WTC11 (cell line): ENCODE measurements around the gene SPSB3. TPM values are rescaled to one million over a fixed set of nuclear protein-coding genes. Genes with fewer than 3 reads are reported as not detected.

Experiments used
- ATAC-seq: fragments of 200-7000 bp; cut with Tn5 transposase; 2 replicates; pipeline ENCODE4 v1.10.0; 2021; ENCODE audit warnings: mild to moderate bottlenecking, moderate library complexity
- Bru-seq: library from RNA; stranded (reverse); fragments of 400-500 nt; gene quantifications from one replicate; lab custom pipeline; 2021; lab: Mats Ljungman, UMichigan
- CTCF ChIA-PET: fragments of 300-600 bp; sonication (Branson Sonifier 250); formaldehyde crosslinking; loops from one replicate; lab custom pipeline; 2021; ENCODE audit warnings: antibody characterized with exemption; lab: Charles Lee
- POLR2A ChIA-PET: fragments of 350-600 bp; sonication (Branson Sonifier 250); formaldehyde crosslinking; loops from one replicate; lab custom pipeline; 2021; ENCODE audit warnings: antibody characterized with exemption; lab: Charles Lee
- DNase-seq: peaks from one replicate; pipeline ENCODE4 v3.0.0; 2021; ENCODE audit warnings: low spot score
- H3K27ac Mint-ChIP-seq: 2 replicates; pipeline ENCODE4 v1.8.0; 2021; ENCODE audit warnings: mixed read lengths
- H3K27me3 Mint-ChIP-seq: 2 replicates; pipeline ENCODE4 v1.8.0; 2021; ENCODE audit warnings: low read depth, mild to moderate bottlenecking, moderate library complexity, mixed read lengths
- H3K36me3 Mint-ChIP-seq: 2 replicates; pipeline ENCODE4 v1.8.0; 2021; ENCODE audit warnings: mixed read lengths
- H3K4me1 Mint-ChIP-seq: 2 replicates; pipeline ENCODE4 v1.8.0; 2022; ENCODE audit warnings: mixed read lengths
- H3K4me3 Mint-ChIP-seq: 2 replicates; pipeline ENCODE4 v1.8.0; 2021; ENCODE audit warnings: mild to moderate bottlenecking, moderate library complexity, mixed read lengths
- H3K9me3 Mint-ChIP-seq: 2 replicates; pipeline ENCODE4 v1.8.0; 2021; ENCODE audit warnings: mixed read lengths
- ATF1 ChIP-seq: sonication (generic); formaldehyde crosslinking; IDR thresholded peaks from 2 replicates; pipeline ENCODE4 v1.8.1; 2023; ENCODE audit warnings: mild to moderate bottlenecking, moderate library complexity, missing genetic modification reagents
- CREM ChIP-seq: sonication (generic); formaldehyde crosslinking; IDR thresholded peaks from 2 replicates; pipeline ENCODE4 v1.8.1; 2022; ENCODE audit warnings: mild to moderate bottlenecking, missing genetic modification reagents, moderate library complexity
- ESRRA ChIP-seq: sonication (generic); formaldehyde crosslinking; IDR thresholded peaks from 2 replicates; pipeline ENCODE4 v1.8.1; 2022; ENCODE audit warnings: mild to moderate bottlenecking, missing genetic modification reagents, borderline replicate concordance
- ETV6 ChIP-seq: sonication (generic); formaldehyde crosslinking; IDR thresholded peaks from 2 replicates; pipeline ENCODE4 v1.8.1; 2022; ENCODE audit warnings: mild to moderate bottlenecking, missing genetic modification reagents
- FOXK1 ChIP-seq: sonication (generic); formaldehyde crosslinking; IDR thresholded peaks from 2 replicates; pipeline ENCODE4 v1.8.0; 2022; ENCODE audit warnings: mild to moderate bottlenecking, moderate library complexity, missing genetic modification reagents
- FOXP1 ChIP-seq: sonication (generic); formaldehyde crosslinking; IDR thresholded peaks from 2 replicates; pipeline ENCODE4 v1.8.0; 2022; ENCODE audit warnings: missing genetic modification reagents, mild to moderate bottlenecking, moderate library complexity, borderline replicate concordance
- GABPB1 ChIP-seq: sonication (generic); formaldehyde crosslinking; IDR thresholded peaks from 2 replicates; pipeline ENCODE4 v1.8.1; 2023; ENCODE audit warnings: mild to moderate bottlenecking, missing genetic modification reagents
- IRF2 ChIP-seq: sonication (generic); formaldehyde crosslinking; IDR thresholded peaks from 2 replicates; pipeline ENCODE4 v1.8.0; 2022; ENCODE audit warnings: low read depth, missing genetic modification reagents, borderline replicate concordance
- MXD4 ChIP-seq: fragments of 250-450 bp; sonication (Bioruptor Pico); IDR thresholded peaks from 2 replicates; pipeline ENCODE4 v1.8.0; 2021; ENCODE audit warnings: mild to moderate bottlenecking, moderate library complexity, borderline replicate concordance
- NFYB ChIP-seq: sonication (generic); formaldehyde crosslinking; conservative IDR thresholded peaks from 2 replicates; pipeline ENCODE4 v1.8.0; 2022; ENCODE audit warnings: low read depth, missing genetic modification reagents
- PRDM15 ChIP-seq: sonication (generic); formaldehyde crosslinking; IDR thresholded peaks from 2 replicates; pipeline ENCODE4 v1.8.0; 2022; ENCODE audit warnings: missing genetic modification reagents
- RELA ChIP-seq: sonication (generic); formaldehyde crosslinking; IDR thresholded peaks from 2 replicates; pipeline ENCODE4 v1.8.1; 2022; ENCODE audit warnings: missing genetic modification reagents, mild to moderate bottlenecking, borderline replicate concordance
- SP1 ChIP-seq: sonication (generic); formaldehyde crosslinking; conservative IDR thresholded peaks from 2 replicates; pipeline ENCODE4 v1.8.1; 2022; ENCODE audit warnings: missing genetic modification reagents
- TCF7 ChIP-seq: sonication (generic); formaldehyde crosslinking; IDR thresholded peaks from 2 replicates; pipeline ENCODE4 v1.8.0; 2022; ENCODE audit warnings: mild to moderate bottlenecking, low read depth, missing genetic modification reagents, moderate library complexity
- ZNF232 ChIP-seq: sonication (generic); formaldehyde crosslinking; IDR thresholded peaks from 2 replicates; pipeline ENCODE4 v1.8.0; 2022; ENCODE audit warnings: mild to moderate bottlenecking, missing genetic modification reagents
- ZNF317 ChIP-seq: sonication (generic); formaldehyde crosslinking; IDR thresholded peaks from 2 replicates; pipeline ENCODE4 v1.8.1; 2023; ENCODE audit warnings: low read depth, mild to moderate bottlenecking, moderate library complexity, missing genetic modification reagents, borderline replicate concordance
- long read RNA-seq, 3 experiments: library from RNA in 1 of 3; library from capped mRNA in 1 of 3; library from polyadenylated mRNA in 1 of 3; unstranded in 2 of 3; stranded (forward) in 1 of 3; transcript quantifications; one replicate each; pipeline ENCODE4 v2.0.0, GENCODE V29; 2021
- total RNA-seq: library from RNA; stranded (reverse); gene quantifications from 3 replicates; pipeline ENCODE4 v1.2.3, GENCODE V29; 2021
- TF ChIP-seq, protein P1 (sequence below): sonication (generic); formaldehyde crosslinking; IDR thresholded peaks from 2 replicates; pipeline ENCODE4 v1.8.0; 2022; ENCODE audit warnings: mild to moderate bottlenecking, missing genetic modification reagents
- TF ChIP-seq, protein P2 (sequence below): fragments of 250-450 bp; sonication (Bioruptor Pico); IDR thresholded peaks from 2 replicates; pipeline ENCODE4 v1.9.0; 2021; ENCODE audit warnings: mild to moderate bottlenecking, borderline replicate concordance

SPSB3 gene
- total RNA-seq (27.2 to 32.8 TPM (median 28.4 TPM) in 3 replicates), Bru-seq, nascent RNA (percentile 52 among the genes with signal in this experiment)
- long read RNA-seq, experiment 1, transcript SPSB3-209 (6 exons, 1,628 nt): minor isoform, 38 of 166 reads
- long read RNA-seq, experiment 1, transcript SPSB3-208 (7 exons, 1,784 nt): major isoform, 70 of 166 reads
- long read RNA-seq, experiment 1, transcript SPSB3-201 (6 exons, 1,449 nt): minor isoform, 15 of 166 reads
- long read RNA-seq, experiment 1, partial matches to known transcripts: 12 of 166 reads
- long read RNA-seq, experiment 1, other reads (novel, unspliced or antisense): 22 of 166 reads
- long read RNA-seq, experiment 2, transcript SPSB3-208 (7 exons, 1,784 nt): major isoform, 6 of 23 reads
- long read RNA-seq, experiment 2, partial matches to known transcripts: 6 of 23 reads
- long read RNA-seq, experiment 2, other reads (novel, unspliced or antisense): 4 of 23 reads
- long read RNA-seq, experiment 3, transcript SPSB3-209 (6 exons, 1,628 nt): minor isoform, 9 of 68 reads
- long read RNA-seq, experiment 3, transcript SPSB3-208 (7 exons, 1,784 nt): major isoform, 41 of 68 reads
- long read RNA-seq, experiment 3, partial matches to known transcripts: 3 of 68 reads
- long read RNA-seq, experiment 3, other reads (novel, unspliced or antisense): 8 of 68 reads

- peaks cover 7% of the 10 kb centered on the region for H3K4me1 Mint-ChIP-seq
- H3K4me3 Mint-ChIP-seq: peak within 1 kb of the TSS; percentile 93
- no peaks in the 10 kb centered on the region for H3K36me3 Mint-ChIP-seq
- H3K9me3 Mint-ChIP-seq: no peaks in the 10 kb centered on the region
- DNase-seq (peak; percentile 99), ATAC-seq (peak; percentile 87)
- no peaks in the 10 kb centered on the region for H3K27me3 Mint-ChIP-seq
- ChIA-PET CTCF (interaction anchor here (0.6 to 2.1 kb wide), 31 partner anchors 9 to 1042 kb away, joined by 3 to 37 read pairs (median 4); partner anchors contain the start of genes CIAO3, EME2, FAHD1 and GFER), POLR2A (interaction anchor here (0.6 to 1.5 kb wide), 10 partner anchors 9 to 373 kb away, joined by 3 to 18 read pairs (median 4); partner anchors contain the start of genes EME2, IGFALS, MAPK8IP3 and MRPS34)
- peak within 1 kb of the TSS; percentile 83 for H3K27ac Mint-ChIP-seq
- TF ChIP-seq, protein P1, sequence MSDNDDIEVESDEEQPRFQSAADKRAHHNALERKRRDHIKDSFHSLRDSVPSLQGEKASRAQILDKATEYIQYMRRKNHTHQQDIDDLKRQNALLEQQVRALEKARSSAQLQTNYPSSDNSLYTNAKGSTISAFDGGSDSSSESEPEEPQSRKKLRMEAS (CRISPR knock-in tag): 0 out of 2 replicates have a peak, but pooled peaks have one; percentile 55
- TF ChIP-seq CREM (CRISPR knock-in tag): peak; percentile 96
- TF ChIP-seq ESRRA (CRISPR knock-in tag): 0 out of 2 replicates have a peak, but pooled peaks have one; percentile 34
- peak; percentile 97 for TF ChIP-seq FOXK1
- TF ChIP-seq NFYB (CRISPR knock-in tag): peak; percentile 100
- no peak for TF ChIP-seq RELA (CRISPR knock-in tag)
- TF ChIP-seq ETV6 (CRISPR knock-in tag): peak; percentile 36; the same call in 1 of the 2 replicates
- TF ChIP-seq PRDM15 (CRISPR knock-in tag): no peak
- TF ChIP-seq SP1 (CRISPR knock-in tag): peak; percentile 96
- TF ChIP-seq GABPB1 (CRISPR knock-in tag): peak; percentile 59; the same call in 1 of the 2 replicates
Measured at GRCh38 chr16:1782408-1783264, at the start of gene SPSB3, which contains the start of gene NUBP2. Gene SPSB3 (minus strand): TSS chr16:1782571. CDS start chr16:1781483, 1,088 bp downstream. Gene NUBP2 (plus strand): TSS chr16:1782960. CDS start chr16:1783021, 61 bp downstream.

- DNase-seq (no peak), ATAC-seq (no peak)
- H3K27me3 Mint-ChIP-seq: peaks cover 3% of the 10 kb centered on the region
- TF ChIP-seq SP1 (CRISPR knock-in tag) (no peak), ZNF232 (CRISPR knock-in tag) (no peak), IRF2 (no peak)
- H3K36me3 Mint-ChIP-seq: no peaks in the 10 kb centered on the region
- ChIA-PET CTCF (no interaction called here), POLR2A (no interaction called here)
- peaks cover 15% of the 10 kb centered on the region for H3K4me1 Mint-ChIP-seq
- no peak overlapping the region for H3K27ac Mint-ChIP-seq
- no peaks in the 10 kb centered on the region for H3K9me3 Mint-ChIP-seq
- H3K4me3 Mint-ChIP-seq: no peak overlapping the region
Measured at GRCh38 chr16:1831186-1832075, 49.1 kb upstream of the SPSB3 start.

GRCh38 chr16:1830213-1830612 is 47.8 kb upstream of the SPSB3 start:
- H3K27ac Mint-ChIP-seq: no peak overlapping the region
- H3K36me3 Mint-ChIP-seq: no peaks in the 10 kb centered on the region
- H3K4me3 Mint-ChIP-seq: no peak overlapping the region
- CTCF ChIA-PET: interaction anchor here (0.9 to 1.6 kb wide), 2 partner anchors 102 to 111 kb away, joined by 3 read pairs; no protein-coding TSS in a partner anchor
- DNase-seq (no peak), ATAC-seq (no peak)
- H3K9me3 Mint-ChIP-seq: no peaks in the 10 kb centered on the region
- peaks cover 15% of the 10 kb centered on the region for H3K4me1 Mint-ChIP-seq
- POLR2A ChIA-PET: no interaction called here
- H3K27me3 Mint-ChIP-seq: peaks cover 2% of the 10 kb centered on the region
- no peak for TF ChIP-seq TCF7 (CRISPR knock-in tag)
- TF ChIP-seq, protein P2, sequence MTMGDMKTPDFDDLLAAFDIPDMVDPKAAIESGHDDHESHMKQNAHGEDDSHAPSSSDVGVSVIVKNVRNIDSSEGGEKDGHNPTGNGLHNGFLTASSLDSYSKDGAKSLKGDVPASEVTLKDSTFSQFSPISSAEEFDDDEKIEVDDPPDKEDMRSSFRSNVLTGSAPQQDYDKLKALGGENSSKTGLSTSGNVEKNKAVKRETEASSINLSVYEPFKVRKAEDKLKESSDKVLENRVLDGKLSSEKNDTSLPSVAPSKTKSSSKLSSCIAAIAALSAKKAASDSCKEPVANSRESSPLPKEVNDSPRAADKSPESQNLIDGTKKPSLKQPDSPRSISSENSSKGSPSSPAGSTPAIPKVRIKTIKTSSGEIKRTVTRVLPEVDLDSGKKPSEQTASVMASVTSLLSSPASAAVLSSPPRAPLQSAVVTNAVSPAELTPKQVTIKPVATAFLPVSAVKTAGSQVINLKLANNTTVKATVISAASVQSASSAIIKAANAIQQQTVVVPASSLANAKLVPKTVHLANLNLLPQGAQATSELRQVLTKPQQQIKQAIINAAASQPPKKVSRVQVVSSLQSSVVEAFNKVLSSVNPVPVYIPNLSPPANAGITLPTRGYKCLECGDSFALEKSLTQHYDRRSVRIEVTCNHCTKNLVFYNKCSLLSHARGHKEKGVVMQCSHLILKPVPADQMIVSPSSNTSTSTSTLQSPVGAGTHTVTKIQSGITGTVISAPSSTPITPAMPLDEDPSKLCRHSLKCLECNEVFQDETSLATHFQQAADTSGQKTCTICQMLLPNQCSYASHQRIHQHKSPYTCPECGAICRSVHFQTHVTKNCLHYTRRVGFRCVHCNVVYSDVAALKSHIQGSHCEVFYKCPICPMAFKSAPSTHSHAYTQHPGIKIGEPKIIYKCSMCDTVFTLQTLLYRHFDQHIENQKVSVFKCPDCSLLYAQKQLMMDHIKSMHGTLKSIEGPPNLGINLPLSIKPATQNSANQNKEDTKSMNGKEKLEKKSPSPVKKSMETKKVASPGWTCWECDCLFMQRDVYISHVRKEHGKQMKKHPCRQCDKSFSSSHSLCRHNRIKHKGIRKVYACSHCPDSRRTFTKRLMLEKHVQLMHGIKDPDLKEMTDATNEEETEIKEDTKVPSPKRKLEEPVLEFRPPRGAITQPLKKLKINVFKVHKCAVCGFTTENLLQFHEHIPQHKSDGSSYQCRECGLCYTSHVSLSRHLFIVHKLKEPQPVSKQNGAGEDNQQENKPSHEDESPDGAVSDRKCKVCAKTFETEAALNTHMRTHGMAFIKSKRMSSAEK (CRISPR knock-in tag): no peak
- no peak for TF ChIP-seq MXD4 (CRISPR knock-in tag)
- no peak for TF ChIP-seq ATF1
- no peak for TF ChIP-seq ZNF317 (CRISPR knock-in tag)
- TF ChIP-seq FOXP1 (CRISPR knock-in tag): no peak
